ENCODE results near the gene NRG3.
A peak's percentile ranks its signal among the peaks of the same experiment; 100 is the strongest.

NRG3 gene

GRCh38 chr10:82282782-82283456 lies 407.9 kb downstream of the NRG3 start:
- no peak overlapping the region for H3K23ac ChIP-seq (ENCODE audit: low read length)
- H3K4ac ChIP-seq (ENCODE audit: low read depth, low read length), result no peak overlapping the region

GRCh38 chr10:82284180-82284579 lies 409.2 kb downstream of the NRG3 start:
- H3K79me2 ChIP-seq (ENCODE audit: control insufficient read depth, insufficient read depth, low read length, poor library complexity), result no peaks in the 10 kb centered on the region
- H3K4me2 ChIP-seq (ENCODE audit: low read length), result no peak overlapping the region
- H4K91ac ChIP-seq (ENCODE audit: low read depth, low read length), result no peak overlapping the region
- H3K18ac ChIP-seq (ENCODE audit: low read length), result no peak overlapping the region
- H3K79me1 ChIP-seq (ENCODE audit: low read length), result no peaks in the 10 kb centered on the region
- H2AFZ ChIP-seq (ENCODE audit: insufficient read depth, low read length, poor library complexity), result no peak overlapping the region
- no CpG with 5 or more reads among the region's 2 CpGs for WGBS (ENCODE audit: extremely low coverage, insufficient coverage, insufficient read length)
- H3K27me3 ChIP-seq (ENCODE audit: insufficient read depth, low read length), result no peaks in the 10 kb centered on the region
- no peaks in the 10 kb centered on the region for H3K9me3 ChIP-seq (ENCODE audit: insufficient read depth, low read depth, low read length)
- no peak overlapping the region for H3K23ac ChIP-seq (ENCODE audit: low read length)
- H4K8ac ChIP-seq (ENCODE audit: low read depth, low read length), result no peak overlapping the region
- H3K4me1 ChIP-seq (ENCODE audit: control insufficient read depth in 1 of 2, insufficient read depth in 2 of 2, low read length in 2 of 2), result no peaks in the 10 kb centered on the region
- H2AK5ac ChIP-seq (ENCODE audit: low read length), result no peak overlapping the region
- H3K14ac ChIP-seq (ENCODE audit: low read length), result no peak overlapping the region
- H3K4me3 ChIP-seq (ENCODE audit: low read depth, low read length), result no peak overlapping the region
- DNase-seq, result no peak
- H3K27ac ChIP-seq (ENCODE audit: low read depth, low read length), result no peak overlapping the region
- H2BK120ac ChIP-seq (ENCODE audit: insufficient read depth, low read length, poor library complexity), result no peak overlapping the region
- no peak overlapping the region for H2BK12ac ChIP-seq (ENCODE audit: low read length)
- H3K36me3 ChIP-seq (ENCODE audit: control insufficient read depth in 1 of 2, insufficient read depth in 2 of 2, low read length in 2 of 2), result no peaks in the 10 kb centered on the region
- no peak overlapping the region for H2BK5ac ChIP-seq (ENCODE audit: low read depth, low read length, poor library complexity)
- no peak overlapping the region for H3K4ac ChIP-seq (ENCODE audit: low read depth, low read length)
- no peak overlapping the region for H4K12ac ChIP-seq (ENCODE audit: low read depth, low read length)
- no peak overlapping the region for H3K9ac ChIP-seq (ENCODE audit: low read length)

More at GRCh38 chr10:82282782-82283456, 407.9 kb downstream of the NRG3 start:
- H2BK5ac ChIP-seq (ENCODE audit: low read depth, low read length, poor library complexity), result no peak overlapping the region
- no peak overlapping the region for H2AK5ac ChIP-seq (ENCODE audit: low read length)
- H3K9me3 ChIP-seq (ENCODE audit: insufficient read depth, low read depth, low read length), result no peaks in the 10 kb centered on the region
- no peak overlapping the region for H3K4me2 ChIP-seq (ENCODE audit: low read length)
- H3K79me2 ChIP-seq (ENCODE audit: control insufficient read depth, insufficient read depth, low read length, poor library complexity), result no peaks in the 10 kb centered on the region
- no peak overlapping the region for H2BK120ac ChIP-seq (ENCODE audit: insufficient read depth, low read length, poor library complexity)
- no peak overlapping the region for H2BK12ac ChIP-seq (ENCODE audit: low read length)
- no peak overlapping the region for H2AFZ ChIP-seq (ENCODE audit: insufficient read depth, low read length, poor library complexity)
- no peaks in the 10 kb centered on the region for H3K4me1 ChIP-seq (ENCODE audit: control insufficient read depth in 1 of 2, insufficient read depth in 2 of 2, low read length in 2 of 2)
- no CpG with 5 or more reads among the region's 8 CpGs for WGBS (ENCODE audit: extremely low coverage, insufficient coverage, insufficient read length)
- H4K91ac ChIP-seq (ENCODE audit: low read depth, low read length), result no peak overlapping the region
- no peak overlapping the region for H3K4me3 ChIP-seq (ENCODE audit: low read depth, low read length)
- H3K79me1 ChIP-seq (ENCODE audit: low read length), result no peaks in the 10 kb centered on the region
- H3K18ac ChIP-seq (ENCODE audit: low read length), result no peak overlapping the region
- no peak overlapping the region for H3K27ac ChIP-seq (ENCODE audit: low read depth, low read length)
- no peak overlapping the region for H4K12ac ChIP-seq (ENCODE audit: low read depth, low read length)
- H3K14ac ChIP-seq (ENCODE audit: low read length), result no peak overlapping the region
- no peak overlapping the region for H3K9ac ChIP-seq (ENCODE audit: low read length)
- H4K8ac ChIP-seq (ENCODE audit: low read depth, low read length), result no peak overlapping the region
- no peaks in the 10 kb centered on the region for H3K36me3 ChIP-seq (ENCODE audit: control insufficient read depth in 1 of 2, insufficient read depth in 2 of 2, low read length in 2 of 2)
- DNase-seq, result no peak
- H3K27me3 ChIP-seq (ENCODE audit: insufficient read depth, low read length), result no peaks in the 10 kb centered on the region

GRCh38 chr10:82288461-82288881 lies 413.5 kb downstream of the NRG3 start:
- H3K23ac ChIP-seq (ENCODE audit: low read length), result no peak overlapping the region
- WGBS (ENCODE audit: extremely low coverage, insufficient coverage, insufficient read length), result no CpG with 5 or more reads among the region's 6 CpGs
- no peak overlapping the region for H2BK120ac ChIP-seq (ENCODE audit: insufficient read depth, low read length, poor library complexity)
- no peak overlapping the region for H4K12ac ChIP-seq (ENCODE audit: low read depth, low read length)
- no peak overlapping the region for H3K4ac ChIP-seq (ENCODE audit: low read depth, low read length)
- no peaks in the 10 kb centered on the region for H3K36me3 ChIP-seq (ENCODE audit: control insufficient read depth in 1 of 2, insufficient read depth in 2 of 2, low read length in 2 of 2)
- H3K27me3 ChIP-seq (ENCODE audit: insufficient read depth, low read length), result no peaks in the 10 kb centered on the region
- H3K9me3 ChIP-seq (ENCODE audit: insufficient read depth, low read depth, low read length), result no peaks in the 10 kb centered on the region
- H3K9ac ChIP-seq (ENCODE audit: low read length), result no peak overlapping the region
- DNase-seq, result peak in 1 of 2 donors; percentile 27
- H3K79me1 ChIP-seq (ENCODE audit: low read length), result no peaks in the 10 kb centered on the region
- H2AK5ac ChIP-seq (ENCODE audit: low read length), result no peak overlapping the region
- H3K14ac ChIP-seq (ENCODE audit: low read length), result no peak overlapping the region
- no peaks in the 10 kb centered on the region for H3K79me2 ChIP-seq (ENCODE audit: control insufficient read depth, insufficient read depth, low read length, poor library complexity)
- H3K27ac ChIP-seq (ENCODE audit: low read depth, low read length), result no peak overlapping the region
- no peak overlapping the region for H2BK12ac ChIP-seq (ENCODE audit: low read length)
- no peak overlapping the region for H2BK5ac ChIP-seq (ENCODE audit: low read depth, low read length, poor library complexity)
- no peak overlapping the region for H3K4me2 ChIP-seq (ENCODE audit: low read length)
- no peak overlapping the region for H2AFZ ChIP-seq (ENCODE audit: insufficient read depth, low read length, poor library complexity)
- H3K4me3 ChIP-seq (ENCODE audit: low read depth, low read length), result no peak overlapping the region
- no peak overlapping the region for H4K91ac ChIP-seq (ENCODE audit: low read depth, low read length)
- H4K8ac ChIP-seq (ENCODE audit: low read depth, low read length), result no peak overlapping the region
- no peaks in the 10 kb centered on the region for H3K4me1 ChIP-seq (ENCODE audit: control insufficient read depth in 1 of 2, insufficient read depth in 2 of 2, low read length in 2 of 2)
- H3K18ac ChIP-seq (ENCODE audit: low read length), result no peak overlapping the region

GRCh38 chr10:82289945-82290344 lies 415.0 kb downstream of the NRG3 start:
- Histone ChIP-seq H3K4me2 (ENCODE audit: low read length) (no peak overlapping the region), H2BK120ac (ENCODE audit: insufficient read depth, low read length, poor library complexity) (no peak overlapping the region), H3K36me3 (ENCODE audit: control insufficient read depth in 1 of 2, insufficient read depth in 2 of 2, low read length in 2 of 2) (no peaks in the 10 kb centered on the region), H2BK5ac (ENCODE audit: low read depth, low read length, poor library complexity) (no peak overlapping the region), H3K27ac (ENCODE audit: low read depth, low read length) (no peak overlapping the region), H3K4me1 (ENCODE audit: control insufficient read depth in 1 of 2, insufficient read depth in 2 of 2, low read length in 2 of 2) (no peaks in the 10 kb centered on the region), H2BK12ac (ENCODE audit: low read length) (no peak overlapping the region), H3K4me3 (ENCODE audit: low read depth, low read length) (no peak overlapping the region), H4K91ac (ENCODE audit: low read depth, low read length) (no peak overlapping the region), H3K9ac (ENCODE audit: low read length) (no peak overlapping the region), H3K9me3 (ENCODE audit: insufficient read depth, low read depth, low read length) (no peaks in the 10 kb centered on the region), H3K23ac (ENCODE audit: low read length) (no peak overlapping the region), H3K18ac (ENCODE audit: low read length) (no peak overlapping the region), H3K14ac (ENCODE audit: low read length) (no peak overlapping the region), H4K12ac (ENCODE audit: low read depth, low read length) (no peak overlapping the region), H4K8ac (ENCODE audit: low read depth, low read length) (no peak overlapping the region), H3K27me3 (ENCODE audit: insufficient read depth, low read length) (no peaks in the 10 kb centered on the region), H3K4ac (ENCODE audit: low read depth, low read length) (no peak overlapping the region), H2AK5ac (ENCODE audit: low read length) (no peak overlapping the region), H3K79me2 (ENCODE audit: control insufficient read depth, insufficient read depth, low read length, poor library complexity) (no peaks in the 10 kb centered on the region), H2AFZ (ENCODE audit: insufficient read depth, low read length, poor library complexity) (no peak overlapping the region), H3K79me1 (ENCODE audit: low read length) (no peaks in the 10 kb centered on the region)
- DNase-seq, result no peak
- no CpG with 5 or more reads among the region's 3 CpGs for WGBS (ENCODE audit: extremely low coverage, insufficient coverage, insufficient read length)
